Measurements from ENCODE around the gene OR51B6.
A peak's percentile ranks its signal among the peaks of the same experiment; 100 is the strongest.

- peak; percentile 32 to 34 for TF ChIP-seq CTCF (IDR thresholded peaks at IDR 0.05; ENCODE audit: extremely low read depth in 1 of 2, insufficient read depth in 1 of 2, low read depth in 1 of 2, low read length in 2 of 2)
- no peak for TF ChIP-seq MAX (IDR thresholded peaks at IDR 0.05; ENCODE audit: insufficient read depth, insufficient read length)
- no peak for TF ChIP-seq POLR2A (IDR thresholded peaks at IDR 0.05; ENCODE audit: low read depth, low read length)
- TF ChIP-seq EZH2 (IDR thresholded peaks at IDR 0.05; ENCODE audit: borderline replicate concordance, low read depth, low read length, severe bottlenecking): no peak
- no peak for TF ChIP-seq FOS (IDR thresholded peaks at IDR 0.05; ENCODE audit: borderline replicate concordance, insufficient read depth, low read length)
- TF ChIP-seq POLR2AphosphoS5 (IDR thresholded peaks at IDR 0.05; ENCODE audit: insufficient read depth, low read depth, low read length): no peak
- TF ChIP-seq JUN (IDR thresholded peaks at IDR 0.05; ENCODE audit: borderline replicate concordance, insufficient read depth, insufficient read length, low read depth): no peak
- TF ChIP-seq MYC (IDR thresholded peaks at IDR 0.05; ENCODE audit: low read depth, low read length): no peak
- peak; percentile 67 for TF ChIP-seq GATA2 (IDR thresholded peaks at IDR 0.05; ENCODE audit: insufficient read depth, insufficient read length, low read depth, low read length)
These were observed 18.5 kb downstream of the OR51B6 start for GRCh38 chr11:5369789-5370188.
